HPDE6-E6E7 (cell line): Measurements from ENCODE around the gene MYOZ1.
A peak's percentile ranks its signal among the peaks of the same experiment; 100 is the strongest.
"Not testable (repeated sequence)": the region's sequence is repeated elsewhere in the genome, so short reads cannot be mapped to it uniquely, and the experiment has no call there.

Experiments
- DNase-seq: peaks from one replicate; pipeline ENCODE4 v3.0.0; 2011; ENCODE audit warnings: missing footprints; ENCODE audit errors: extremely low spot score

The MYOZ1 gene

GRCh38 chr10:73647875-73648651 lies 6.8 kb upstream of the MYOZ1 start:
- no peak for DNase-seq

GRCh38 chr10:73647211-73647874 lies 6.1 kb upstream of the MYOZ1 start:
- no peak for DNase-seq

- DNase-seq, result no peak
These were observed 5.3 kb upstream of the MYOZ1 start for GRCh38 chr10:73646598-73647041.

- no peak for DNase-seq
These were observed 4.0 kb upstream of the MYOZ1 start for GRCh38 chr10:73645251-73645650.

- DNase-seq, result no peak
These were observed 3.5 kb upstream of the MYOZ1 start for GRCh38 chr10:73644767-73645166.

GRCh38 chr10:73644015-73644743 lies 2.9 kb upstream of the MYOZ1 start:
- DNase-seq, result peak; percentile 72

GRCh38 chr10:73643362-73643761 lies 2.1 kb upstream of the MYOZ1 start:
- no peak for DNase-seq

GRCh38 chr10:73639286-73639685 lies 2.0 kb downstream of the MYOZ1 start:
- DNase-seq, result no peak

GRCh38 chr10:73635781-73636180 lies 5.5 kb downstream of the MYOZ1 start:
- DNase-seq, result no peak

- DNase-seq, result no peak
These were observed 6.9 kb downstream of the MYOZ1 start for GRCh38 chr10:73634421-73634820.

- DNase-seq, result no peak
These were observed 12.1 kb downstream of the MYOZ1 start for GRCh38 chr10:73629165-73629564.

- no peak for DNase-seq
These were observed 12.9 kb downstream of the MYOZ1 start for GRCh38 chr10:73628405-73628804.

GRCh38 chr10:73627300-73627699 lies 14.0 kb downstream of the MYOZ1 start:
- DNase-seq, result no peak

GRCh38 chr10:73625884-73626752 lies 15.2 kb downstream of the MYOZ1 start:
- peak; percentile 97 for DNase-seq

- no peak for DNase-seq
These were observed 16.0 kb downstream of the MYOZ1 start for GRCh38 chr10:73625004-73625883.

- no peak for DNase-seq
These were observed 18.2 kb downstream of the MYOZ1 start for GRCh38 chr10:73623056-73623455.

GRCh38 chr10:73620974-73621373 lies 20.3 kb downstream of the MYOZ1 start:
- not testable (repeated sequence) for DNase-seq

- DNase-seq, result not testable (repeated sequence)
These were observed 24.1 kb downstream of the MYOZ1 start for GRCh38 chr10:73617143-73617542.

- no peak for DNase-seq
These were observed 26.6 kb downstream of the MYOZ1 start for GRCh38 chr10:73614720-73615119.

GRCh38 chr10:73609116-73609515 lies 32.2 kb downstream of the MYOZ1 start:
- DNase-seq, result no peak
